OCI-LY1 (cell line): Measurements from ENCODE around the gene PRAME.
"Not testable (repeated sequence)": the region's sequence is repeated elsewhere in the genome, so short reads cannot be mapped to it uniquely, and the experiment has no call there.

ENCODE experiments used
- H2AFZ ChIP-seq: fragments of 200-600 bp; sonication (generic), shearing (Covaris generic); 2 replicates; pipeline ENCODE4 v1.6.0; 2014; ENCODE audit warnings: antibody characterized with exemption, mild to moderate bottlenecking, low read length
- H3F3A ChIP-seq: fragments of 200-600 bp; sonication (generic), shearing (Covaris generic); 2 replicates; pipeline ENCODE4 v1.6.0; 2014; ENCODE audit warnings: mild to moderate bottlenecking, antibody characterized with exemption, low read length, moderate library complexity; ENCODE audit not compliant: insufficient read depth
- H3K27ac ChIP-seq: fragments of 200-600 bp; sonication (generic); 2 replicates; pipeline ENCODE4 v1.5.1; 2014; ENCODE audit warnings: low read length, mixed run types, mild to moderate bottlenecking, low read depth; ENCODE audit not compliant: poor library complexity, severe bottlenecking
- H3K27me3 ChIP-seq: fragments of 200-600 bp; sonication (generic); 2 replicates; pipeline ENCODE4 v1.6.0; 2014; ENCODE audit warnings: antibody characterized with exemption, mild to moderate bottlenecking, low read length, moderate library complexity; ENCODE audit not compliant: insufficient read depth
- H3K36me3 ChIP-seq: fragments of 200-600 bp; sonication (generic); 2 replicates; pipeline ENCODE4 v1.6.1; 2014; ENCODE audit warnings: mild to moderate bottlenecking, antibody characterized with exemption, low read length, moderate library complexity, mixed read lengths; ENCODE audit not compliant: insufficient read depth
- H3K4me1 ChIP-seq: fragments of 200-600 bp; sonication (generic); 2 replicates; pipeline ENCODE4 v1.5.1; 2014; ENCODE audit warnings: mild to moderate bottlenecking, low read length, moderate library complexity; ENCODE audit not compliant: insufficient read depth, severe bottlenecking
- H3K4me2 ChIP-seq: fragments of 200-600 bp; sonication (generic), shearing (Covaris generic); 2 replicates; pipeline ENCODE4 v1.6.1; 2014; ENCODE audit warnings: low read length
- H3K4me3 ChIP-seq: fragments of 200-600 bp; sonication (generic); 2 replicates; pipeline ENCODE4 v1.5.1; 2014; ENCODE audit warnings: low read length, low read depth, mild to moderate bottlenecking, mixed read lengths; ENCODE audit not compliant: poor library complexity, severe bottlenecking
- H3K79me2 ChIP-seq: fragments of 200-600 bp; shearing (Covaris generic); 2 replicates; pipeline ENCODE4 v1.6.1; 2016; ENCODE audit warnings: mixed run types, low read length, mixed read lengths; ENCODE audit not compliant: insufficient read depth
- H3K9ac ChIP-seq: fragments of 200-600 bp; sonication (generic), shearing (Covaris generic); 2 replicates; pipeline ENCODE4 v1.6.1; 2014; ENCODE audit warnings: mild to moderate bottlenecking, low read length, mixed read lengths
- H3K9me2 ChIP-seq: fragments of 200-600 bp; sonication (generic), shearing (Covaris generic); 2 replicates; pipeline ENCODE4 v1.6.1; 2014; ENCODE audit warnings: low read depth, mild to moderate bottlenecking, low read length, mixed read lengths
- H3K9me3 ChIP-seq: fragments of 200-600 bp; shearing (Covaris generic); 2 replicates; pipeline ENCODE4 v1.6.1; 2014; ENCODE audit warnings: low read length, mixed read lengths
- H4K20me1 ChIP-seq: fragments of 200-600 bp; sonication (generic), shearing (Covaris generic); 2 replicates; pipeline ENCODE4 v1.6.0; 2016; ENCODE audit warnings: mild to moderate bottlenecking, low read length; ENCODE audit not compliant: insufficient read depth
- CTCF ChIP-seq: fragments of 200-600 bp; sonication (generic), shearing (Covaris generic); IDR thresholded peaks from 2 replicates; pipeline ENCODE4 v1.5.1; 2017; ENCODE audit warnings: mild to moderate bottlenecking, antibody characterized with exemption, low read length, moderate library complexity, mixed read lengths
- EZH2 ChIP-seq: fragments of 200-600 bp; sonication (generic), shearing (Covaris generic); IDR thresholded peaks from 2 replicates; pipeline ENCODE4 v1.8.0; 2017; ENCODE audit warnings: borderline replicate concordance, mixed run types, mild to moderate bottlenecking, antibody characterized with exemption, low read length, moderate library complexity, mixed read lengths

The PRAME gene

GRCh38 chr22:22584722-22585121, 25.7 kb upstream of the PRAME start:
- no peak overlapping the region for H3K4me2 ChIP-seq
- no peaks in the 10 kb centered on the region for H4K20me1 ChIP-seq
- H3K27me3 ChIP-seq, result no peaks in the 10 kb centered on the region

GRCh38 chr22:22583030-22583429, 24.0 kb upstream of the PRAME start:
- Histone ChIP-seq H3K4me2 (no peak overlapping the region), H3K9ac (no peak overlapping the region), H3K4me1 (peaks cover 24% of the 10 kb centered on the region), H3K27me3 (no peaks in the 10 kb centered on the region), H3K9me2 (no peaks in the 10 kb centered on the region), H3K79me2 (no peaks in the 10 kb centered on the region), H3K36me3 (no peaks in the 10 kb centered on the region), H4K20me1 (no peaks in the 10 kb centered on the region), H2AFZ (no peak overlapping the region), H3K27ac (no peak overlapping the region), H3F3A (no peaks in the 10 kb centered on the region), H3K4me3 (no peak overlapping the region), H3K9me3 (no peaks in the 10 kb centered on the region)
- TF ChIP-seq CTCF, result no peak
- TF ChIP-seq EZH2, result no peak

More at GRCh38 chr22:22584722-22585121, 25.7 kb upstream of the PRAME start:
- H3K4me3 ChIP-seq, result no peak overlapping the region
- no peak overlapping the region for H3K27ac ChIP-seq
- H3K9me3 ChIP-seq, result no peaks in the 10 kb centered on the region
- no peaks in the 10 kb centered on the region for H3K79me2 ChIP-seq
- no peaks in the 10 kb centered on the region for H3K36me3 ChIP-seq
- no peak overlapping the region for H3K9ac ChIP-seq
- peaks cover 28% of the 10 kb centered on the region for H3K4me1 ChIP-seq
- no peaks in the 10 kb centered on the region for H3F3A ChIP-seq
- no peaks in the 10 kb centered on the region for H3K9me2 ChIP-seq
- H2AFZ ChIP-seq, result no peak overlapping the region
- TF ChIP-seq EZH2 (no peak), CTCF (no peak)

DNA sequence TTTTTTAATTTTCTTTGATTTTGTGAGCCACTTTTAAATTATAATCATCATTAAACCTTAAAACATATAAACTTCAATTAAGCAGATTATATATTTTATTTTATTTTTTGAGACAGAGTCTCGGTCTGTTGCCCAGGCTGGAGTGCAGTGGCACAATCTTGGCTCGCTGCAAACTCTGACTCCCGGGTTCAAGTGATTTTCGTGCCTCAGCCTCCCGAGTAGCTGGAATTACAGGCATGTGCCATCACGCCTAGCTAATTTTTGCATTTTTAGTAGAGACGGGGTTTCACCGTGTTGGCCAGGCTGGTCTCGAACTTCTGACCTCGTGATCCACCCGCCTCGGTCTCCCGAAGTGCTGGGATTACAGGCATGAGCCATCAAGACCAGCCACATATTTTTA, 22.5 kb upstream of the PRAME start:
- H4K20me1 ChIP-seq, H3F3A ChIP-seq, H2AFZ ChIP-seq, H3K9me2 ChIP-seq, H3K4me2 ChIP-seq, H3K79me2 ChIP-seq, H3K4me1 ChIP-seq, H3K9me3 ChIP-seq, H3K27me3 ChIP-seq, H3K27ac ChIP-seq, H3K9ac ChIP-seq, H3K36me3 ChIP-seq, H3K4me3 ChIP-seq: not testable (repeated sequence)

DNA sequence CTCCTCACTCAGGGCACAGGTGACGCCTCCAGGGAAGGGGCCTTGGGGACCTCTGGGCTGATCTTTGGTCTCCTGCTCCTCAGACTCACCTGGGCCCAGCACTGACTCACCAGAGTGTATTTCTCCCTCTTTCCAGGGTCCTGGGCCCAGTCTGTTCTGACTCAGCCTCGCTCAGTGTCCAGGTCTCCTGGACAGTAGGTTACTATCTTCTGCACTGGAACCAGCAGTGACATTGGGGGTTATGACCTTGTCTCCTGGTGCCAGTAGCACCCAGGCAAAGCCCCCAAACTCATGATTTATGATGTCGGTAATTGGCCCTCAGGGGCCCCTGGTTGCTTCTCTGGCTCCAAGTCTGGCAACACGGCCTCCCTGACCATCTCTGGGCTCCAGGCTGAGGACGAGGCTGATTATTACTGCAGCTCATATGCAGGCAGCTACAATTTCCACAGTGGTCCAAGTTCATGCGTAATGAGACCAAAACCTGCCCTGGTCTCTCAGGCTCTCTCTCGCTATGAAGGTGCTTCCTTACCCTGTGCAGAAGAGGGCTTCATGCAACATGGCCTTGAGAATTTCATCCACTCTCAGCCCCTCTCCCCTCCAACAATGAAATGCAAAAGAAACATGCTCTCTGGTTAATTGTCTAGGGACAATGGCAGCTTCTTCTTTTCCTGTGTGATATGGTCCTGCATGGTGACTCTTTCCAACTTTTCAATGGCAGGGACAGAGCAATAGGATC, 21.0 kb upstream of the PRAME start:
- Histone ChIP-seq H3K27ac (no peak overlapping the region), H3K79me2 (no peaks in the 10 kb centered on the region), H3K9ac (no peak overlapping the region), H3K9me2 (no peaks in the 10 kb centered on the region), H3K36me3 (no peaks in the 10 kb centered on the region), H4K20me1 (no peaks in the 10 kb centered on the region), H3K9me3 (no peaks in the 10 kb centered on the region), H3F3A (no peaks in the 10 kb centered on the region), H2AFZ (no peak overlapping the region), H3K4me3 (no peak overlapping the region), H3K4me2 (no peak overlapping the region), H3K27me3 (no peaks in the 10 kb centered on the region), H3K4me1 (peaks cover 7% of the 10 kb centered on the region)
- TF ChIP-seq EZH2 (no peak), CTCF (no peak)
